Measurements from ENCODE around the gene LENG1. TPM values are rescaled to one million over a fixed set of nuclear protein-coding genes. Genes with fewer than 3 reads are reported as not detected.
"Not testable (repeated sequence)": the region's sequence is repeated elsewhere in the genome, so short reads cannot be mapped to it uniquely, and the experiment has no call there.

Gene LENG1
- total RNA-seq, 6 experiments from 2014 or later: 1.2 to 3.5 (median 3.2) TPM

DNA sequence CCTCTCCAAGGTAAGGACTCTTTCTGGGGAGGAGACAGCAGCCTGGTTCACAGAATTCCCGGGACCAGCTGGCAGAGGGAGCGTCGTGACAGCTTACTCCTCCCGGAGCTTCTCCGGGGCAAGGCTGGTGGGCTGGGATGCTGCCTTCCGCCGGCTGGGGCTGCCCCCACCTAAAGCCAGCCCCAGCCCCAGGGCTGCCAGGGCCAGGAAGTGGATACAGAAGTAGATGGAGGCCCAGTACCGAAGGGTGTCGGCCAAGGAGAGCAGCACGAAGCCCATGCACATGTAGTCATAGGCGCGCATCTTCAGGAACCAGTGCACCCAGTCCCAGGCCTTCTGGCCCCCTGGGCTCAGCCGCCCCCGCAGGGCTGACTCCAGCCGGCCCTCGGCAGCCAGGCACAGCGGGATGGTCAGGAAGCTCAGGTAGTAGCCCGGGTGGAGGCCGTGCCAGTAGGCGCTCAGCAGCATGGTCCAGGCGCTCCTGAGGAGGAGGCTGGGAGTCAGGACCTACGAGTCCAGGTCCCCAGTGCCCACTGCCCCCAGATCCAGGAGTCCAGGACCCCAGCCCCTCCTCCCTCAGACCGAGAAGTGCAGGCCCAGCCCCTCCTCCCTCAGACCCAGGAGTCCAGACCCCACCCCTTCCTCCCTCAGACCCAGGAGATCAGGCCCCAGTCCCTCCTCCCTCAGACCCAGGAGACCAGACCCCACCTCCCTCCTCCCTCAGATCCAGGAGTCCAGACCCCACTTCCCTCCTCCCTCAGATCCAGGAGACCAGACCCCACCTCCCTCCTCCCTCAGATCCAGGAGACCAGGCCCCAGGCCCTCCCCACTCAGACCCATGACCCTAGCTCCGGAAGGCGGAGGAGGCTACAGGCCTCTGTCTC lies 14.7 kb upstream of the LENG1 start:
- Histone ChIP-seq H3K27ac (no peak overlapping the region), H3K36me3 (no peaks in the 10 kb centered on the region), H3K4me3 (no peak overlapping the region), H3K9me3 (no peaks in the 10 kb centered on the region), H3K27me3 (no peaks in the 10 kb centered on the region), H3K4me1 (no peaks in the 10 kb centered on the region)
- no peak for TF ChIP-seq POLR2A (IDR thresholded peaks at IDR 0.05)
- no peak for TF ChIP-seq CTCF (IDR thresholded peaks at IDR 0.05)
- DNase-seq (no peak), ATAC-seq (peak in 2 of 4 donors; percentile 11 to 12)
- WGBS (ENCODE audit: insufficient coverage, low coverage, low lambda C conversion rate, missing lambda C conversion rate): 80% methylated on average over 3 of the region's 25 CpGs
- intact Hi-C loops (cut with DNase I): loop anchor here (5.0 kb wide), 1 partner anchor 58 kb away; no protein-coding TSS in a partner anchor

DNA sequence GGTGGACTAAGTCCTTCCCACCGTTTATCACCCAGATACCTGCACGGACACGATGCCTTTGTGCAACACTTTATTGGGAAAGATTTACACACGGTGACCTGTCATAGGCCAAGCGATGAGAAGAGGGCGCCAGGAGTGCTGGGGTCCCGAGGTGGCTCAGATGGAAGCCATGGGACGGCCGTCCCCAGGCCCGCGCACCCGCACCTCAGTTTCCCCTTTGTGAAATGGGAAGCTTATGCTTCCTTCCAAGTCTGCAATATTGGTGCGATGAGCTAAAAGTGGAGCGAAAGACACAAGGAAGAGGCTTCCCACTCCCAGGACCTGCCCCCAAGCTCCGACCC lies 13.8 kb upstream of the LENG1 start:
- H3K4me1 ChIP-seq: no peaks in the 10 kb centered on the region
- 36% methylated on average over 4 of the region's 15 CpGs for WGBS (ENCODE audit: insufficient coverage, low coverage, low lambda C conversion rate, missing lambda C conversion rate)
- H3K4me3 ChIP-seq: no peak overlapping the region
- intact Hi-C loops (cut with DNase I): loop anchor here (5.0 kb wide), 1 partner anchor 59 kb away; no protein-coding TSS in a partner anchor
- H3K27ac ChIP-seq: no peak overlapping the region
- no peaks in the 10 kb centered on the region for H3K36me3 ChIP-seq
- no peak for DNase-seq
- TF ChIP-seq POLR2A (IDR thresholded peaks at IDR 0.05) (no peak), CTCF (IDR thresholded peaks at IDR 0.05) (no peak)
- no peaks in the 10 kb centered on the region for H3K27me3 ChIP-seq
- ATAC-seq: no peak
- H3K9me3 ChIP-seq: no peaks in the 10 kb centered on the region

- 28% methylated on average over 5 of the region's 13 CpGs for WGBS (ENCODE audit: insufficient coverage, low coverage, low lambda C conversion rate, missing lambda C conversion rate)
- H3K36me3 ChIP-seq: no peaks in the 10 kb centered on the region
- H3K27ac ChIP-seq: no peak within 1 kb of the TSS
- H3K4me3 ChIP-seq: no peak within 1 kb of the TSS
- intact Hi-C loops (cut with DNase I): loop anchor here (5.0 kb wide), 1 partner anchor 60 kb away; no protein-coding TSS in a partner anchor
- H3K4me1 ChIP-seq: no peaks in the 10 kb centered on the region
- no peaks in the 10 kb centered on the region for H3K27me3 ChIP-seq
- ATAC-seq: peak in 3 of 4 donors; percentile 25 to 51 (median 33)
- no peak for DNase-seq
- no peaks in the 10 kb centered on the region for H3K9me3 ChIP-seq
- TF ChIP-seq POLR2A (IDR thresholded peaks at IDR 0.05) (no peak), CTCF (IDR thresholded peaks at IDR 0.05) (peak in 1 of 4 donors; percentile 13)
Measured at GRCh38 chr19:54172471-54173358, 13.2 kb upstream of the LENG1 start, which contains the start of gene TMC4. Gene TMC4, minus strand, starts transcription at chr19:54173160. Its CDS starts 43 bp downstream, at chr19:54173117.

DNA sequence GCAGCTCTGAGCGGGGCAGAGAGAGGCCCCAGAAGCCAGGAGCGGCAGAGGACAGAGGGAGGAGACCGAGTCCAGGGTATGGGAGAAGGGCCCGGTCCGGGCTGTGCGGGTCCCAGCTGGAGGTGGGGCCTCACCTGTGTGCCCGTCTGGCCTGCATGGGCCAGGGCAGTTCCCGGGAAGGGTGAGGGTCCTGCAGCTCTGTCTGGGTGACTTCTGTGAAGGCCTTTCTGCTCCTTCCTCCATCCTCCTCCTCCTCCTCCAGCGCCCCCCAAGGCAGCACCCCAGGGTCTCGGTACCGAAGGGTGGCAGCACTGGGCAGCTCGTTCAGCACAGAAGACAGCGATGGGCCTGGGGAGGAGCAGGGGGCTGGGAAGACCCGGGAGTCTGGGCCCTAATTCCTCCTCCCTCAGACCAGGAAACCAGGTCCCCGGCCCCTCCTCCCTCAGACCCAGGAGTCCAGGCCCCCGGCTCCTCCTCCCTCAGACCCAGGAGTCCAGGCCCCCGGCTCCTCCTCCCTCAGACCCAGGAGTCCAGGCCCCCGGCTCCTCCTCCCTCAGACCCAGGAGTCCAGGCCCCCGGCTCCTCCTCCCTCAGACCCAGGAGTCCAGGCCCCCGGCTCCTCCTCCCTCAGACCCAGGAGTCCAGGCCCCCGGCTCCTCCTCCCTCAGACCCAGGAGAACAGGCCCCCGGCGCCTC lies 12.4 kb upstream of the LENG1 start:
- intact Hi-C loops (cut with DNase I): loop anchor here (5.0 kb wide), 1 partner anchor 60 kb away; no protein-coding TSS in a partner anchor
- DNase-seq, H3K4me3 ChIP-seq: not testable (repeated sequence)

More for the DNA sequence above, 12.4 kb upstream of the LENG1 start:
- not testable (repeated sequence) for H3K4me1 ChIP-seq, ATAC-seq, H3K27ac ChIP-seq, H3K9me3 ChIP-seq, H3K27me3 ChIP-seq, H3K36me3 ChIP-seq
- WGBS (ENCODE audit: insufficient coverage, low coverage, low lambda C conversion rate, missing lambda C conversion rate): 79% methylated on average over 11 of the region's 23 CpGs
